ENCODE measurements around the gene PCDHGA10. TPM values are rescaled to one million over a fixed set of nuclear protein-coding genes. Genes with fewer than 3 reads are reported as not detected.
A peak's percentile ranks its signal among the peaks of the same experiment; 100 is the strongest.

PCDHGA10 gene
- total and polyA plus RNA-seq, 9 of the 15 experiments (the other 6 are each of a cell fraction or from before 2014, with no cell fraction given), result 0.01 to 0.11 (median 0.05) TPM

DNA sequence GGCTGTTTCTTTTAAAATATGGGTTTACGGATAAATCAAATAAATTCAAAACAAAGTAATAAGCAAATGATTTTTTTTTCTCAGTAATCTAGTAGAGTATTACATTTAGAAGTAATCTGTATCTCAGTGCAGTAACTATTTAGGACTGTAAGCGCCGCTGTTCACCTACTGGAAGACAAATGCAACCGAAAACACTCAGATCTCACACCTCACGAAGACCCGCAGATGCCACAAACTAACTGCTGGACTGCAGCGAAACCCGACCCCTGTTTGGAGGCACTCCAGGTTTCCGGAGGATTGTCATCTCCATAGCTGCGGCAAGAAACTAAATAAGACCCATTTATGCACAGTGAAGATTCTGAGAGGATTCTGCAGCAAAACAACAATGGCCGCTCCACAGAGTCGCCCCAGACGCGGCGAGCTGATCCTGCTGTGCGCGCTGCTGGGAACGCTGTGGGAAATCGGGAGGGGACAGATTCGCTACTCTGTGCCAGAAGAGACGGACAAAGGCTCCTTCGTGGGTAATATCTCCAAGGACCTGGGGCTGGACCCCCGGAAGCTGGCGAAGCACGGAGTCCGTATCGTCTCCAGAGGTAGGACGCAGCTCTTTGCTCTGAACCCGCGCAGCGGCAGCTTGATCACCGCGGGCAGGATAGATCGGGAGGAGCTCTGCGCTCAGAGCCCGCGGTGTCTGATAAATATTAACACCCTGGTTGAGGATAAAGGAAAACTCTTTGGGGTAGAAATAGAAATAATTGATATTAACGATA is 20.2 kb upstream of the PCDHGA10 start, which contains the start of gene PCDHGA8 (continued):
- TF ChIP-seq SETDB1 (IDR thresholded peaks at IDR 0.05; ENCODE audit: low read length) (no peak), CBFA2T2 (conservative IDR thresholded peaks at IDR 0.05) (no peak), EP400 (IDR thresholded peaks at IDR 0.05) (no peak), ZMIZ1 (IDR thresholded peaks at IDR 0.05; ENCODE audit: low read depth in 2 of 2, low read length in 2 of 2) (no peak), ZNF395 (CRISPR knock-in tag; IDR thresholded peaks at IDR 0.05) (no peak), NCOA1 (IDR thresholded peaks at IDR 0.05; ENCODE audit: low read depth) (no peak), ZNF79 (CRISPR knock-in tag; IDR thresholded peaks at IDR 0.05; ENCODE audit: low read depth) (no peak), PHTF2 (CRISPR knock-in tag; IDR thresholded peaks at IDR 0.05) (no peak), POLR2AphosphoS2 (IDR thresholded peaks at IDR 0.05; ENCODE audit: low read length) (no peak), SIRT6 (IDR thresholded peaks at IDR 0.05; ENCODE audit: low read depth, low read length) (no peak), NRF1 (conservative IDR thresholded peaks at IDR 0.05 in 1 of 2, IDR thresholded peaks at IDR 0.05 in 1 of 2) (0 out of 4 replicates have a peak, but pooled peaks of 1 of the 2 experiments have one; percentile 17), L3MBTL2 (IDR thresholded peaks at IDR 0.05) (peak; percentile 93), ZBTB17 (CRISPR knock-in tag; IDR thresholded peaks at IDR 0.05) (peak; percentile 19; the same call in 1 of the 2 replicates), SRF (CRISPR knock-in tag; IDR thresholded peaks at IDR 0.05) (no peak), TAF7 (tag; IDR thresholded peaks at IDR 0.05) (no peak), CREB3 (tag; conservative IDR thresholded peaks at IDR 0.05; ENCODE audit: low read depth) (no peak), NCOA6 (IDR thresholded peaks at IDR 0.05) (no peak), CBX8 (IDR thresholded peaks at IDR 0.05; ENCODE audit: borderline replicate concordance, extremely low read depth, low read depth, low read length, poor library complexity, severe bottlenecking) (no peak)
- TF ChIP-seq, protein P1, sequence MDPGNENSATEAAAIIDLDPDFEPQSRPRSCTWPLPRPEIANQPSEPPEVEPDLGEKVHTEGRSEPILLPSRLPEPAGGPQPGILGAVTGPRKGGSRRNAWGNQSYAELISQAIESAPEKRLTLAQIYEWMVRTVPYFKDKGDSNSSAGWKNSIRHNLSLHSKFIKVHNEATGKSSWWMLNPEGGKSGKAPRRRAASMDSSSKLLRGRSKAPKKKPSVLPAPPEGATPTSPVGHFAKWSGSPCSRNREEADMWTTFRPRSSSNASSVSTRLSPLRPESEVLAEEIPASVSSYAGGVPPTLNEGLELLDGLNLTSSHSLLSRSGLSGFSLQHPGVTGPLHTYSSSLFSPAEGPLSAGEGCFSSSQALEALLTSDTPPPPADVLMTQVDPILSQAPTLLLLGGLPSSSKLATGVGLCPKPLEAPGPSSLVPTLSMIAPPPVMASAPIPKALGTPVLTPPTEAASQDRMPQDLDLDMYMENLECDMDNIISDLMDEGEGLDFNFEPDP (CRISPR knock-in tag; IDR thresholded peaks at IDR 0.05), result no peak
